ENCODE measurements around the gene MYT1.

The MYT1 gene

DNA sequence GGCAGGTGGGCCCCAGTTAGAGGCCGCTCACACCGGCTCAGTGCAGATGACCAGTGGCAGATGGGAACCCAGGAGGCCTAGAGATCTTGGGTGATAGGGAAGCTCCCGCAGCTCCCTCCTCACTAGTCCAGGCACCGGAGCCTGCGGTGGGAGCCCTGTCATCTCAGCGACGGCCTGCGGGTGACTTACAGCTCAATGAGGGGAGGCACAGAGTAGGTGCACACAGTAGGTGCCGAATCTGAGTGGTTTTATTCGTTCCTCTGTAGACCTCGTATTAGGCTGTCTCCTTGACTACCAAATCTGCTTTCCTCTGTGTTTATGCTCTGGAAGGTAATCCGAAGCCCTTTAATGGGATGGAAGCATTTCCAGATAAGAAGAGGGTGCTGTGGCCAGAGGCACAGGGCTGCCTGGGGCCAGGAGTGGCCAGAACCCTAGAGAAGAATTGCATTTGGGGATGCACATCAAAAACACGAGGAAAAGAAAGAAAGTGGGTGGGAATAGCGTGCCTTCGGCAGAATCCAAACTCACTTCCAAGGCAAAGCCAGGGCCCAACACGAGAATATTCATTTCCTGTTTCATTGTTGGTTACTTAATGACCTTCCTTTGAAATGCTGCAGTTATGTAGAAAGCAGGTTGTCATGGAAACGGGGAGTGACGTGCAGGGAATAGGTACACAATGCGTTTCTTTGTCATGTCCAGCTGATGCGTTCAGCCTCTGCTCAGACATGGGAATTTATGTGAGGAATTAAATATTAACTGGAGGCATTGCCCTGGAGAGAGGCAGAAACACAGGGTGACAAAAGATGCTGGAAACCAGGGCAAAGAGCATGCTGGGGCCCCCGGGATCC is 24.7 kb downstream of the MYT1 start:
- in situ Hi-C loops (cut with MboI; ENCODE audit: low sequenced_read_pairs): no loop called here

DNA sequence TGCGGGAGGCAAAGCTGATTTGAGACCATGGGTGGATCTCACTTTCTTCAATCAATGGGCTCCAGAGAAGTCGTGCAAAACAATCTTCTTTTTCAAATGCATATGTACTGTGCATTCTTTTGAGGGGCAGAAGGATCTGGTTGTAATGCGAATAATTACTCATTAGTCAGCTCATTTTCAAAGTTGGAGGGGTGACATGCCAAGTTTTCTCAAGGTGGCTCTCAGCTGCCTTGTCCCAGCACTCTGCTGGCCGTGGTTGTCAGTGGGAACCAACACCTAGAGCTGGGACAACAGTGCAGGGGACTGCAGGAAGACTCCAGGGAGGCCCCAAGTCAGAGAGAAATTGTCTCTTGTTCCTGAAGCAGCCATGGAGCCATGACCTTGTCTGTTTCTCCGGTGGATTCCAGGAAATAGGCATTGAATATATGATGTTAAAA is 25.3 kb downstream of the MYT1 start:
- in situ Hi-C loops (cut with MboI; ENCODE audit: low sequenced_read_pairs): no loop called here

DNA sequence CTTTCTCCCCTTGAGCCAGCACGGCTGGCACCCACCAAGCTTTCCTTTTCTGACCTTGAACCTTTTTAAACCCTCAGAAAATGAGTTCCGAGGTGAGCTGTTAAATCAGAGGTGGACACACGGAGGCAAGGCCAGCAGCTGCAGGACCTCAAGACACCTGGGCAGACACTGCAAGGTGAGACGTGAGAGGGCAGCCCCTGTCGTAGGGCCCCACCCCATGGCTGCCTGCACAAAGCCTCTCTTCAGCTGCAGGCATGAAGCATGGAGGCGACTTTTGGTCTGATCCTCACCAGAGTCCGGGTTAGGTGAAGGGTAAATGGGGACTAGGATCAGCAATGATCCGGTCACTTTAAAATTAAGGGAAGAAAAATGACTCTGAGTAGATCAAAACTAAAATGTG is 25.7 kb downstream of the MYT1 start:
- in situ Hi-C loops (cut with MboI; ENCODE audit: low sequenced_read_pairs): no loop called here

DNA sequence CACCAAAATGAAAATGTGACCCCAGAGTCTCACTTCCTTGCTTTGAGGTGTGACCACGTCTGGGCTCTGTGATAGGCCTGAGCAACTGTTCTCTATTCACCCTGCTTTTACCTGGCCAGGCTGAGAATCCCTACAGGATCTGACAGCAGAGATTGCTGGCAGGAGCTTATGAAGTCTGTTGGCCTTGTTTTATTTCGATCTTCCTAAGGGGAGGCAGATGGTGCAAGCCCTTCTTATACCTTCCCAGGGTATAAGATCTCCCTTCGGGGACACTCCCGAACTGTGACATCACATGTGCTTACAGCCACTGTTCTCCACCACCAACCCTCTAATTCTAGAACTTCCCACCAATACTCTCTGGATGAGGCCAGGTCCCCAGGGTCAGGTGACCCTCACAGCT is 26.8 kb downstream of the MYT1 start:
- in situ Hi-C loops (cut with MboI; ENCODE audit: low sequenced_read_pairs): no loop called here

DNA sequence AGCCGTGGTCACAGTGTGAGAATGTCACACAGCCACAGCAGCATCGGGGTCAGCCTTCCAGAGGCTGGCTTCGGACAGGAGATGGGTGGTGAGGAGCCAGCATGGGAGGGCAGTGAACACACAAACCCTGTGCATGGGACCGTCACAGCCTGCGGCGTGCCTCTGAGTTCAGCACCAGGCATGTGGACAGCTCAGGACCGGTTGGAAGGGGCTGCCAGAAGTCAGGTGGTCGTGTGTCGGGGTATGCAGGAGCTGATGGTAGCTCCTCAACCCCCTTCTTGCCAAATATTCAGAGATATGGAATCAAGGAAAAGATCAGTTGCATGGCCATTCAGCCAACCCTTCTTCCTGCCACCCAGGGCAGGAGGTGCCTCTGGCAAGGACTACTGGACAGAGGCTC is 28.2 kb downstream of the MYT1 start:
- in situ Hi-C loops (cut with MboI; ENCODE audit: low sequenced_read_pairs): no loop called here

DNA sequence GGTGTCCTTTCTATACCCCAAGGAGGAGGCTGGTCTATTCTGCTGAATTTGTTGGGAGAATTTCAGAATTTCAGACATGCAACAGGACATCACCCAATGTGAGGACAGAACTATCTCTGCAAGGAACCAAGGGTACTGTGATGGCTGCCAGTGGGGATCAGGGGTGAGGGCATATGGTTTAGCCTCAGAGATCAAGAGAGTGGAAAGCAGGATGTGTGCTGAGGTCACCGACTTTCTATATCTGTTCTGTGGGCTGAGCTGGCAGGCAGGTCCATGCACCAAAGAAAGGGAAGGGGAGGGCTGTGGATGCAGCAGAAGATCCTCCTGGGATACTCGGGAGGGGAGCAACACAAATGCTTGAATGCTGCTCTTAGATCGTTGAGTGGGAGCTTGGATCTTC is 28.8 kb downstream of the MYT1 start:
- in situ Hi-C loops (cut with MboI; ENCODE audit: low sequenced_read_pairs): no loop called here

DNA sequence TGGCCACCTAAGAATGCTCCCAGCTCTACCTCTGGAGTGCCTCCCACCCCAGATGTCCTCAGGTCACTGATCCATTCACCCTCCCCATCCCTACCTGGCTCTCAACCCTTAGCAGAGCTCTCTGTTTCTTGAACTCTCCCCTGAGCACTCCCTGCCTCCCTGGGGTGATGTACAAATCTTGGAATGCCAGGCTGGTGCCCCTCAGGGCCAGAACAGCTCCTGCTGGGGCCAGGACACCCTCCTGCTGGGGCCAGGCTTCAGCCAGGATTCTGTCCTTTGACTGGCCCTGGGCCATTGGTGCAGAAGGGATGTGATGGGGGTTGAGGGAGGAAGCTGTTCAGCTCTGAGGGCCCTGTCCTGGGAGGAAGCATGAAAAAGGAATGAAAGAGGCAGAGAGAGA is 30.0 kb downstream of the MYT1 start:
- in situ Hi-C loops (cut with MboI; ENCODE audit: low sequenced_read_pairs): no loop called here

DNA sequence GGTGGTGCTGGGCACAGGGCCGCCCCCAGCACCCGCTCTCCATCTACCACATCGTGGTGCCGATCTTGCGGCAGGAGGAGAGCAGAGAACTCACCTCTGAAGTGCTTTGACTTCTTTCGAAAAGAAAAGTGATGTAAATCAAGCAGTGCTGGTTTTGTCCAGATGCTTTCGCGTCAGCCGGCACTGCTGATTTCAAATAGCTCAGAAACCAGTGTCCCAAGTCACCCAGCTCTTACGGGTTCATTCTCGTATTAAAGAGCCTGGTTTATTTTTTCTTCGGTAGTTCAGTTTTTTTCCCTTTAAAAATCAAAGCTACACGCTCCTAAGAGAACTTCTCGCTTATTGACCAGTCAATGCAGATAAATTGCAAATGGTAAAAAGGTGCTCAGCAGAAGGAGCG is 32.1 kb downstream of the MYT1 start:
- in situ Hi-C loops (cut with MboI; ENCODE audit: low sequenced_read_pairs): no loop called here

DNA sequence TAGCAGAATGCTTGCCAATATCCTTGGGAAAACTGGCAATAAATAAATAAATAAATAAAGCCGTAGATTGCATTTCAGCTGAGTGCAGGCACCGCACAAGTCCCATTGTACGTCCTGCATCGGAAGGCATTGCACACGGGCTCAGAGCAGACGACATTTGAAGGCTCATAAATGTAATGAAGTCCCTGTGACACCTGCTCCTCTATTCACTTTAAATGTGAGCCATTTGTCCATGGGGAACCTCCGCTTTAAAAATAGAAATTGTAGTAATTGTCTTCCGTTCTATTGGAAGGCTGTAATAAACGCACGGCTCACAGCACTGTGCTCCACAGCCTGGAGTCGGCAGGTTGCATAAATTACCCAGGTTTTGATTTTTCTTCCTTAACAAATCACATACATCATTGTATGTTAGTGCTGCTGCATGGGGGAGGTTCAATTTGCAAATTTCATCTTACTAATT is 32.6 kb downstream of the MYT1 start:
- in situ Hi-C loops (cut with MboI; ENCODE audit: low sequenced_read_pairs): no loop called here

DNA sequence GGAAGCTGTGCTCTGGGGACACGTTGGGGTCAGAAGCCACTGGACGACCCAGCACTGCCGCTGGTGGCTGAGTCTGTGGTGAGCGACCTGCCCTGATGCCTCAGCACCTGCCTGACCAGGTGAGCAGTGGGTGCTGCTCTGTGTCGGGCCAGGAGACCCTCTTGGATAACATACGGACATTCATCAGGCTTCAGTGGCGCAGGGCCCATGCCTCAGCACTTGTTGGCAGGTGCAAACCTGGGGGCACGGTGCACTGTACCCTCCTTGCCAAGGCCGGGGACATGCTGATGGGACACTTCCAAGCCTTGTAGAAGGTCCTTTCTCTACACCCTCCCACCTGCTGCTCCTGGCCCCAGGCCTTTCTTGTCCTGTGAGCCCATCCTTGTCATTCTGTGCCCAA is 34.1 kb downstream of the MYT1 start:
- in situ Hi-C loops (cut with MboI; ENCODE audit: low sequenced_read_pairs): no loop called here

DNA sequence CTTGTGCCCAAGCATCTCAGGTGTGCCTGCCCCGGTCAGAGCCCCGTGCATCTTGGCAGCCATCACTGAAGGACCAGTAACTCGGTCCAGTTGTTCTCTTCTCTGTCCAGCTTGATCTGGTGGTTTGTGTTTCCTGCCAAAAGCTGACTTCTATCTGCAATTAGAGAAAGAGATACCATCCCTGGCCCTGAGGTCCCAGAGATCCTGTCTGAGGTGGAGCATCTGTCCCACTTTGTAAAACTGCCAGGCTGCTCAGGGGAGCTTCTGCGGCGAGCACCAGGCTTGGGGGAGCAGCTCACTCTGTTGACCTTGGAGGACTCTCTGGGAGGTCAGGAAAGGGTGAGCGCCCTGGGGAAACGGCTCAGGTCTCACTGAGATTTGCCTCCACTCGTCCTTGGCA is 35.1 kb downstream of the MYT1 start:
- in situ Hi-C loops (cut with MboI; ENCODE audit: low sequenced_read_pairs): no loop called here

DNA sequence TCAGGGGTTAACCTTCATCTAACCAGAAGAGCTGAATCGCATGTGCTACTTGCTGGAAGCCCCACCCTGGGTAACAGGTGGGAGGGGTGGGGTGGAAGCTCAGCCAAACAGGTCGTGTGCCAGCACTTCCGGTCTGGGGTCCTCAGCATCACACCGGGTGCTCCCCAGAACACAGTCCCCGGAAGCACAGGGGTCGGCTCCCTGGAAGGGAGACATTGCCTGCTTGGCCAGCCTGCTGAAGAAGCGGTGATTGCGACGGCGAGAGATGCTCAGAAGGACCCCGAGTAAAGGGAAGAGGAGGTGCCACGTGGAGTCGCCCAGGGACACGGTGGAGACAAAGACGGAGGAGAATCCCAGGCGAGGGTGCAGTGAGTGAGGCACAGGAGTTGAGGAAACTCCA is 36.5 kb downstream of the MYT1 start:
- in situ Hi-C loops (cut with MboI; ENCODE audit: low sequenced_read_pairs): no loop called here

DNA sequence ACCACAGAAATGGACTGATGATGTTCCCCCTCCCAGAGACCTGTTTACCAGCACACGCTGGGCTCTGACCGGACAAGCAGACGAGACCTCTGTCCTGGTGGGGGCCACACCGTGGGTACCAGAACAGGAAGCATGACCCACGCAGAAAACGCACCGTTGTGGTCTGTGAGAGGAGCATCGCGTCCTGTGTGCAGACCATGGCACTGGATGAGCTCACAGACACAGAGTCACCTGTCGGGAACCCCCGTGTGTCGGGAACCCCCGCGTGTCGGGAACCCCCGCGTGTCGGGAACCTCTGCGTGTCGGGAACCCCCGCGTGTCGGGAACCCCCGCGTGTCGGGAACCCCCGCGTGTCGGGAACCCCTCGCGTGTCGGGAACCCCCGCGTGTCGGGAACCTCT is 37.4 kb downstream of the MYT1 start:
- in situ Hi-C loops (cut with MboI; ENCODE audit: low sequenced_read_pairs): no loop called here

DNA sequence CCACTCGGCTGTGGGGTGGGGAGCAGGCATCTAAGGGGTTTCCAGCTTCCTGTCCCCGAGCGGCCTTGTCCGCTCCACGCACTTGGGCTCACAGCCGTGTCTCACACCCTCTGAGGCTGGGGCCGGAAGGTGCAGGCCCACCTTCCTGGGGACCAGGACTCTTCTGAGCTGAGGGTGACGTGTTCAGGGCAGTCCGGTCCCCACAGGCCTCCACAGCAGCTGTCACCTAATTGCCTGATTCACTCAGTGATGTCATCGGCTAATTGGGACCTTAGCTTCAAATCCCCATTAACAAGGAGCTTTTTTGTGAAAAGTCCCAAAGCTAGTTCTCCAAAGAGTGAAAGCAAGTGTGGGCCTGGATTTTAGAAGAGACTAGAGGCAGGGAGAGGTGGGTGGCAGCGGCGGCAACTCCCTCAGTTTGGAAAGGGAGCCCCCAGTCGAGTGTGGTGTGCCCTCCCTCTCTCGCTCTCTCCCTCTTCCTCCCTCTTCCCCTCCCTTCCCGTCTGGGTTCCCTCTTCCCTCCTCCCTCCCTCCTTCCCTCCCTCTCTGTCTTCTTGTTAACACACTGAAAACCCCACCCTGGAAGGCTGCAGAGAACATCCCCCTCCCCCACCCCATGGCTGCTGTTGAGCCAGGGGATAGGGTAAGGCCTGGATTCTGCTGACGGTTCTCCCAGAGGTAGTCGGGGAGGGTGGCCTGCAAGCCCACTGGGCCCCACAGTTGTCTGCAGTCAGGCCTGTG is 39.0 kb downstream of the MYT1 start:
- in situ Hi-C loops (cut with MboI; ENCODE audit: low sequenced_read_pairs): no loop called here

DNA sequence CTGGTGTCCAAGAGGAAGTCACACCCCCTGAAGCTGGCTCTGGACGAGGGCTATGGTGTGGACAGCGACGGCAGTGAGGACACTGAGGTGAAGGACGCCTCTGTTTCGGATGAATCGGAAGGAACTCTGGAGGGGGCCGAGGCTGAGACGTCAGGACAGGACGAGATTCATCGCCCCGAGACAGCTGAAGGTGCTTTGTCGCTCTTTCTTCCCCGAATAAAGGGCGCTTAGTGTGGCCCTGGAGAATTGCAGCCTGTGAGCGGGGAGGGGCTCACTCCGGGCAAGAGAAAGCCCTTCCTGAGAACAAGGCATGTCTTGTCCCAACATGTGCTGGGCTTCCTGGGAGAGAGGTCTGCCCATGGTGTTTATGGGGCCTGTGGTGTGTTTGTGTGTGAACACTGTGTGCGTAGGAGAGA is 41.4 kb downstream of the MYT1 start:
- in situ Hi-C loops (cut with MboI; ENCODE audit: low sequenced_read_pairs): no loop called here

DNA sequence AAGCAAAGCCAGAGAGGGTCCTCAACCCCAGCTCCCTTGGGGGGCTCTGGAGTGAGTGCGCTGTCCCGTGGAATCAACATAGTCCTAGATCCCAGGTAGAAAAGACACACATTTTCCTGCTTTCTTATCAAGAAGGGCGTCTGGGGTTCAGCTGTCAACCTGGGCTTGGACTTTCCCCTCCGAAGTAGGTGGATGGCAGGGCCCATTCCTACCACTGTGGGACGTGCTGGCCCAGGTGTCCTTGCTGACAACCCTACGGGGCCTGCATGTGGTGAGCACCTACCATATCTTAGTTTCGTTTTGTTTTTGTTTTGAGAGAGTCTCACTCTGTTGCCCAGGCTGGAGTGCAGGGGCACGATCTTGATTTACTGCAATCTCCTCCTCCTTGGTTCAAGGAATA is 42.4 kb downstream of the MYT1 start:
- in situ Hi-C loops (cut with MboI; ENCODE audit: low sequenced_read_pairs): no loop called here

DNA sequence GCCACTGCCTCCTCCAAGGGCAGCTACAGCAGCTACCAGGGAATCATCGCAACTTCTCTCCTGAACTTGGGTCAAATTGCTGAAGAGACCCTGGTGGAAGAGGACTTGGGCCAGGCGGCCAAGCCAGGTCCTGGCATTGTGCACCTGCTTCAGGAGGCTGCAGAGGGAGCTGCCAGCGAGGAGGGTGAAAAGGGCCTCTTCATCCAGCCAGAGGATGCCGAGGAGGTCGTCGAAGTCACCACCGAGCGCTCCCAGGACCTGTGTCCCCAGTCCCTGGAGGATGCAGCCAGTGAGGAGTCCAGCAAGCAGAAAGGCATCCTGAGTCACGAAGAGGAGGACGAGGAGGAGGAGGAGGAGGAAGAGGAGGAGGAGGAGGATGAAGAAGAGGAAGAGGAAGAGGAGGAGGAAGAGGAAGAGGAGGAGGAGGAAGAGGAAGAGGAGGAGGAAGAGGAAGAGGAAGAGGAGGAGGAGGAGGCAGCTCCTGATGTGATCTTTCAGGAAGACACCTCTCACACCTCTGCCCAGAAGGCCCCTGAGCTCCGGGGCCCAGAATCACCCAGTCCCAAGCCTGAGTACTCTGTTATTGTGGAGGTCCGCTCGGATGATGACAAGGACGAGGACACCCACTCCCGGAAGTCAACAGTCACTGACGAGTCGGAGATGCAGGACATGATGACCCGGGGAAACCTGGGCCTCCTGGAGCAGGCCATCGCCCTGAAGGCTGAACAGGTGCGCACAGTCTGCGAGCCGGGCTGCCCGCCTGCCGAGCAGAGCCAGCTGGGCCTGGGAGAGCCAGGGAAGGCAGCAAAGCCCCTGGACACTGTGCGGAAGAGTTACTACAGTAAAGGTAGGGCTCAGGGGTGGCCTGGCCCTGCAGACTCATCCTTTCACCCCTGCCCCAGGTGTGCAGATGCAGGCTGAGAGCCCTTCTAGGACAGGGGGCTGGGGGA is 43.7 kb downstream of the MYT1 start:
- in situ Hi-C loops (cut with MboI; ENCODE audit: low sequenced_read_pairs): no loop called here

DNA sequence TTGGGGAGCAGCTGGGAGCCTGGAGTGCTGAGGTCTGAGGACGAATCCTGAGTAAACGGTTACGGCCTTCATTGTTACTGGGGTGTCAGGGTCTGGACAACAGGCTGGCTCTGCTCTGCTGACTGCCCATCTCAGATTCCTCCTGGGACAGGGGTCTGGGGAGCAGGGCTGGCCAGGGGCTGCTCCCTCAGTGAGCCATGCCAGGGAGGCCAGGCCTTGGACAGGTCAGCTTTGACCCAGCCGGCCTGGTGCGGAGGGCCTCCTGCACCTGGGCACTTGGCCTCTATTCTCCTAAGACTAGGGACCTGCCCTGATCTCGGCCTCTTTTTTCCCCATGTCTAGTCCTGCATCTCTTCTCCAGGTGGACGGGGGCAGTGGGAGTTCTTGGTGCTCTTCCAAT is 44.9 kb downstream of the MYT1 start:
- in situ Hi-C loops (cut with MboI; ENCODE audit: low sequenced_read_pairs): no loop called here

DNA sequence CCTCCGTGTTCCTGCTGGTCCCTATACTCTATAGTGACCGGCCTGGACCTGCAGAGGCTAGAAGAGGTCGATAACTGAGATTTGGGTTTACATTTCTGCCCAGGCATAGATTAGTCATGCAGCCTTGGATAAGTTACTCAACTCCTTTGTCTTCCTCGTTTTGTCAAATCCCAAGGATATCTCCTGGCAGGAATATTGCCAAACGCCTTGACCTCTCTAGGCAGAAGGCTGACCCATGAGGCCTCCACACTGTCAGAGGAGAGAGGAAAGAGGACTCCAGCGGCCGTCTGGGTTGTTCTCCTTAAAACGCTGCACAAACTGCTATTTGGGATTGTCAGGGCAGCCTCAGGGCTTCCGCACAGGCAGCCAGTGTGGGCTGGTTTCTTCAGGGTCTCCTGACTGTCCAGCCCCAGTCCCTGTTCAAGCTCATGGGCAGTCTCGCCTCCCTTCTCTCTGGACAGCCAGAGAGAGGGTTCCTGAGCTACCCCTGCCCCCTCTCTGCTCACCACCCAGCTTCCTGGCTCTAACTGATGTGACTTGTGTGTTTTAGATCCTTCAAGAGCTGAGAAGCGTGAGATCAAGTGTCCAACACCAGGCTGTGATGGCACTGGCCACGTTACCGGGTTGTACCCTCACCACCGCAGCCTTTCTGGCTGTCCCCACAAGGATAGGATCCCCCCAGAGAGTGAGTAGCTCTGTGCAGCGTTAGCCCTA is 46.6 kb downstream of the MYT1 start:
- in situ Hi-C loops (cut with MboI; ENCODE audit: low sequenced_read_pairs): no loop called here

DNA sequence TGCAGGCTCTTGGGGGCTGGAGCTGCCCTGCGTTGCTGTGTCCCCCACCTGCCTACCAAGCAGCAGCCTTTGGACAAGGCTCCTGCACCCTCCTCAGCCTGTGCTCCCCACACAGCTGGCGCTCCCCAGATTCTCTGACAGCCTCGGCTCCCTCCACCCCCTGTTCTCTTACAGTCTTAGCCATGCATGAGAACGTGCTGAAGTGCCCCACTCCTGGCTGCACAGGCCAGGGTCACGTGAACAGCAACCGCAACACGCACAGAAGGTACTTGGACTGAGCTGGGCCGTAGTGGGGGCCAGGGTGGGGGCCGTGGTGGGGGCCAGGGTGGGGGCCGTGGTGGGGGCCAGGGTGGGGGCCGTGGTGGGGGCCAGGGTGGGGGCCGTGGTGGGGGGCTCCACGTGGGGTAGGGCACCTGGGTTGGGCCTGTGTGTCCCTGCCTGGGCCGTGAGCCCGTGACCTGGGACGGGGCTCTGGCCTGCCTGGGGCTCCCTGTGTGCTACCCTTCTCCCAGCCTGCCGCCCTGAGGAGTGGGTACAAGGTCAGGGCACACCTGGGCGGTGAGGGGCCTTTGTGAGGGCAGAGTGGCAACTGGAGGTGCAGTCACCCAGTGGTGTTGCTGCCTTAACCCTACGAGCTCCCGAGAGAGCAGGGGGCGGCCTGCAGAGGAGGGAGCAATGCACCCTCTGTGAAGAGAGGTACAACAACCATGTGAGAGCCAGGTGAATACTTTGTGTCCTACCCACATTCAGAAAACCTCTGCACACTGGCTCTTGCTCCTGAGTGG is 47.8 kb downstream of the MYT1 start:
- in situ Hi-C loops (cut with MboI; ENCODE audit: low sequenced_read_pairs): no loop called here

All from hTERT RPE-1 (cell line).